WI38 (cell line): ENCODE results near the gene ZNF746.
"Not testable (repeated sequence)": the region's sequence is repeated elsewhere in the genome, so short reads cannot be mapped to it uniquely, and the experiment has no call there.

Experiments used
- H3K4me3 ChIP-seq: 2 replicates; pipeline ENCODE4 v1.5.1; 2011; ENCODE audit warnings: low read depth, mild to moderate bottlenecking, control low read depth, low read length
- TF ChIP-seq, protein P1 (sequence below): IDR thresholded peaks from 2 replicates; pipeline ENCODE4 v1.5.1; 2012; ENCODE audit warnings: low read depth, mild to moderate bottlenecking, control low read depth, low read length

The ZNF746 gene

DNA sequence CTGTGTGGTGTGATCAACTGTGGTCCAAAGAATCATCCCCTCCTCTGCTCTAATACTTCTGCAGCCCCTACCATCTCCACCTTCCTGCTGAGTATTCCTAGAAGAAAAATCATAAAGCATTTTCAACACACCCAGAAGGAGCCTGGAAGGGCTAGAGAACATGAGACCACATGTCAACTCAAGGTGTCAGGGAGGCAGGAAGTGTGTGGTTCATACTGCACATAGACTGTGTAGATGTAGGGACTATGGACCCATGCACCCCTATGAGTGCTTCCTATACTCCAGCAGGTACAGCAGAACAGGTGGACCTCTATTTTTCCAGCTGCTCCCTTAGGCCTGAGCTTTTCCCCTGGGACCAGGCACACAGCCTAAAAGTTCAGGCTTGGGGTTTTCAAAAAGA lies 2.6 kb upstream of the ZNF746 start:
- TF ChIP-seq, protein P1, sequence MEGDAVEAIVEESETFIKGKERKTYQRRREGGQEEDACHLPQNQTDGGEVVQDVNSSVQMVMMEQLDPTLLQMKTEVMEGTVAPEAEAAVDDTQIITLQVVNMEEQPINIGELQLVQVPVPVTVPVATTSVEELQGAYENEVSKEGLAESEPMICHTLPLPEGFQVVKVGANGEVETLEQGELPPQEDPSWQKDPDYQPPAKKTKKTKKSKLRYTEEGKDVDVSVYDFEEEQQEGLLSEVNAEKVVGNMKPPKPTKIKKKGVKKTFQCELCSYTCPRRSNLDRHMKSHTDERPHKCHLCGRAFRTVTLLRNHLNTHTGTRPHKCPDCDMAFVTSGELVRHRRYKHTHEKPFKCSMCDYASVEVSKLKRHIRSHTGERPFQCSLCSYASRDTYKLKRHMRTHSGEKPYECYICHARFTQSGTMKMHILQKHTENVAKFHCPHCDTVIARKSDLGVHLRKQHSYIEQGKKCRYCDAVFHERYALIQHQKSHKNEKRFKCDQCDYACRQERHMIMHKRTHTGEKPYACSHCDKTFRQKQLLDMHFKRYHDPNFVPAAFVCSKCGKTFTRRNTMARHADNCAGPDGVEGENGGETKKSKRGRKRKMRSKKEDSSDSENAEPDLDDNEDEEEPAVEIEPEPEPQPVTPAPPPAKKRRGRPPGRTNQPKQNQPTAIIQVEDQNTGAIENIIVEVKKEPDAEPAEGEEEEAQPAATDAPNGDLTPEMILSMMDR = no peak
- H3K4me3 ChIP-seq = no peak overlapping the region

DNA sequence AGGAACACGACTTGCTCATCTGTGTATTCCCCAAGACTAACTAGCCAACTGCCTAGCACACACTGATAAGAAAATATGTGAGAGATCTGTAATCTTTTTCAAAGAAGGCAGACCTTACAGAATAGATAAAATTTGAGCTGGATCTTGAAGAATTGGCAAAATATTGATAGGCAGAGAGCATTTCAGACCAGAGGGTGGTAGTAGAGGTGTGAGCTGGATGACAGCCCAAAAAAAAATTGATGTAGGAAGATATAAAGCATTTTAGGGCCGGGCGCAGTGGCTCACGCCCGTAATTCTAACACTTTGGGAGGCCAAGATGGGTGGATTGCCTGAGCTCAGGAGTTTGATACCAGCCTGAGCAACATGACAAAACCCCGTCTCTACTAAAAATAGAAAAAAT lies 1.2 kb upstream of the ZNF746 start:
- TF ChIP-seq, protein P1 = no peak
- H3K4me3 ChIP-seq = no peak overlapping the region

DNA sequence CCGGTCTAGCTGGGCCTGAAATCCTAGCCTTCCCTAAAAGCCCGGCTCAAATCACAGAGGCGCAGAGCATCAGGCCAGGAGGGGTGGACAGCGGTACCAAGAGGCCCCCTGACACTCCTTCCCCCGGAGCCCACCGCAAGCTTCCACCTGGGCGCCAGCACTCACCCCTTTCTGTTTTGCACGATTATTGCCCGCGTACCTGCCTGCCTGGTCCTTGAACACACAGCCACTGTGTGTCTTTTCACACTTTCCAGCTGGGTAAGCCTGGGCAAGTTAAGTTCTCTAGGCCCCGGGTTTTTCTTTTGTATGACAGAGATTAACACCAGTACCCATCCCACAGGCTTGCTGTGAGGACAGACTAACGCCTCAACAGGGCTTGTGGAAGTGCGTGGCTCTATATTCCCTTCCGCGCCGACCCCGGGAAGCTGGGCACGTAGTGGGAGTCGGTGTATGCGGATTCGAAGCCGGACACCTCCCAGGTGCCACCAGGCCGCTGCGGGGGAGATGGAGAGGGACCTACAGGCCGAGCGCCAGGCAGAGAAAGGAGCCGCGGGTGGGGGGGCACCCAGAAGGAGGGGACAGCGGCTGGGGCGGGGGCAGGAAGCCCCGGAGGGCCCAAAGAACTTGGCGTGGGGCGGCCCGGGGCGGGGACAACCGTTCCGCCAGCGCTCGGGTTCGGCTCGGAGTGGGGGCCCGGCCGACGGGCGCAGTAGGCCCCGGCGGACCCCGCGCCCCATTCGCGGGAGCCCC lies 792 bp downstream of the ZNF746 start:
- TF ChIP-seq, protein P1 = no peak
- H3K4me3 ChIP-seq = peak overlapping the region; percentile 68

DNA sequence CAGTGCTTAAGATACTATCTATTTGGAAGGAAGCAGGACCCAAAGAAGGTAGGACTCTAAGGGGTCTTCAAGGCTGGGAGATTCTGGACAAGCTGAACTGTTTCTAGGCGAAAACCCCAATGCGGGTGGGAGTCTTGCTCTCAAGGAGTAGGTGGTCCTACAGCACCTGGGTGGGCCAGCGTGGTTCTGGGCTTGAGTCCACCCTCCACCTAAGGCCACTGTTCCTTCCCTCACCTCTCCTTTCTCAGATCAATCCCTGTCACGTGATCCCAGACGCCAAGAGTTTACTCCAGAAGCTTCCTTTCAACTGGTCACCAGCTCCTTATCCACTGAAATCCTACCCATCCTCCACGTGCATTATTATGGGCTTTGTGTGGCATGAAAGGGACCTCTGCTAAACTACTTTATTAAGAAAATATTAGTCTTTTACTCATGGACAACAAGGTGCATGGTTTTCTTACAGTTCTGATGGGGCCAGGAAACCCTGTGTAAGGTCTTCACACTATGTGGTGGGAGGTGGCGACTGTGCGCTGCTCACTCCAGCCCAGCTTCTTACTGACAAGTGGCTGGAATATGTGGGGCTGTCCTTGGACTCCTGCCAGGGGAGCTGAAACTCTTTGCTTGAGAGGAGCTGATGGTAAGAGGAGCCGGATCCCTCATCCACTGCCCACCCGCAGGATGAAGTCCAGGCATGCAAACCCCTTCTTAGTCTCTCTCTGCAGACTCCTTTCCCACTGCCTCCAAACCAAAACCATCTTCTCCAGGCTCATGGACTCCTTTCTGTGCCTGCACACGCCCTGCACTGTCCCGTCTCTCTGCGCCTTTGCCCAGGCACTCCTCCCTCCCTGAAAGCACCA lies 1.6 kb downstream of the ZNF746 start:
- TF ChIP-seq, protein P1 = no peak
- H3K4me3 ChIP-seq = peak overlapping the region; percentile 68

DNA sequence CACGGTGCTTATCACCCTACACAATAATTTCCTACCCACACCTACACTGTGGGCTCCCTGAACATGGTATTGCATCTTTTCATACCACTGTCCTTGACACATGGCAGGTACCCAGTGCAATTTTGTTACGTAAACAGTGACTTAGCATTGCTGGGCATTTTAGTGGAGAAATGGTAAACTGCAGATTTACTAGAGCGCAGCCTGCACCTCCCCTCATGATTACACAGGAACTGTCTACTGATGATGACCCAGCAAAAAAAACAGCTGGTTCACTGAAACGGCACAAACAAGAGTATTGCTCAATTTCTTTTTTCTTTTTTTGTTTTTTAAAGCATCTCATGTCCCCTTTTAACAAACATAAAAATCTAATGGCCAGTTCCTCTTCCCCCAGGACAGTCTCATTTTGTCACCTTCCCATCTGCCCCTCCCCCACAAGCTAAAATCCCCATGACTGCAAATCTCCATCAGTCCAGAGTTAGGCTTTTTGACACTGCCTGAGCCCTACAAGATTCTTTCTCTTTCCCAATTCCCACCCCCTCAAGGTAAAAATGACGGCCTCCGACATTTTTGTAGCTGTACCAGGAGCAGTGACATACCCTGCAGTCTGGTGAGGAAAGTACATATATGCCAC lies 2.8 kb downstream of the ZNF746 start:
- TF ChIP-seq, protein P1 = no peak
- H3K4me3 ChIP-seq = no peak overlapping the region

DNA sequence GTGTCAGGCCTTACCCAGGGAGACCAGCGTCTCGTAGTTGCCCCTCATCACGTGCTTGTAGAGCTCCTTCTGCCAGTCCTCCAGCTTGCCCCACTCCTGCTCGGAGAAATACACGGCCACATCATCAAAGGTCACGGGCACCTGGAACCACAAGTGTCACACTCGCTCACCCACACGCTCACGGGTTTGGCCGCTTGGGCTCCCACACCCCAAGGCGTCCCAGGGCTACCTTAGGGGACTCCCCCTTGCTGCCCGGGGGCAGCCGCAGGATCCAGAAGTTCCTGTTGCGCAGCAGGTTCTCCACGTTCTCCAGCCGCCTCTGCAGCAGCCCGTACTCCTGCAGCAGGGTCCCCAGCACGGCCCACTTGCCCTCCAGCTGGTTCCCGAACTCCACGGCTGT lies 3.6 kb downstream of the ZNF746 start:
- H3K4me3 ChIP-seq = not testable (repeated sequence)

DNA sequence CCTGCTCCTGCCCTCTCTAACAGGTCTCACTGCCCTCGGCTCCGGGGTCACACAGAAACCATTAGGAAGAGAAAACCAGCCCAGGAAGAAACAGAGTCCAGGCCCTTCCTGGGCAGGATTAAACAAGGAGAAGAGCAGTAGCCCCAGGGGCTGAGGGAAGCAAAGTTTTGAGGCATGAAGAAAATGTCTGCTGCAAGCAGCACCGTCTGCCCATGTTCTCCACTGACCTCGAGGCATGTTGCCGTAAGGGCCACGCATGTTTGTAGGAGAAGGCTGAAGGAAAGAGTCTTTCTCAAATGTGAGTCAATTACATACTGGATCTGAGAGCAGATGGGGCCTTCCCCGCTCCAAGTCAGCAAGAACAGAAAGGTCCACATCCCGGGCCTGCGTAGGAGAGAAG lies 4.2 kb downstream of the ZNF746 start:
- TF ChIP-seq, protein P1 = no peak
- no peak overlapping the region for H3K4me3 ChIP-seq
